H9 (cell line): ENCODE results near the gene PYGB. TPM values are rescaled to one million over a fixed set of nuclear protein-coding genes. Genes with fewer than 3 reads are reported as not detected.

Experiments used
- DNase-seq: peaks from one replicate; pipeline ENCODE4 v3.0.0-alpha.2; 2017
- H2AFZ ChIP-seq: one replicate; pipeline ENCODE4 v1.6.1; 2013; ENCODE audit warnings: mild to moderate bottlenecking, low read length, control low read depth, moderate library complexity
- H2AK5ac ChIP-seq: 2 replicates; pipeline ENCODE4 v1.6.1; 2013; ENCODE audit warnings: low read length, control low read depth, mixed read lengths; ENCODE audit not compliant: insufficient read length
- H2BK120ac ChIP-seq: one replicate; pipeline ENCODE4 v1.6.1; 2013; ENCODE audit warnings: low read depth, mild to moderate bottlenecking, low read length, control low read depth, inconsistent platforms; ENCODE audit not compliant: poor library complexity, severe bottlenecking
- H2BK12ac ChIP-seq: 2 replicates; pipeline ENCODE4 v1.6.1; 2013; ENCODE audit warnings: low read length, control low read depth, mixed read lengths, low read depth; ENCODE audit not compliant: insufficient read length
- H2BK15ac ChIP-seq: 2 replicates; pipeline ENCODE4 v1.6.1; 2013; ENCODE audit warnings: low read depth, low read length, control low read depth
- H2BK20ac ChIP-seq: one replicate; pipeline ENCODE4 v1.6.1; 2013; ENCODE audit warnings: low read depth, mild to moderate bottlenecking, low read length, control low read depth, inconsistent platforms; ENCODE audit not compliant: poor library complexity, severe bottlenecking
- H2BK5ac ChIP-seq: 2 replicates; pipeline ENCODE4 v1.6.1; 2013; ENCODE audit warnings: low read length, control low read depth, mixed read lengths; ENCODE audit not compliant: insufficient read length
- H3K14ac ChIP-seq: 2 replicates; pipeline ENCODE4 v1.6.1; 2013; ENCODE audit warnings: low read length, control low read depth; ENCODE audit not compliant: insufficient read depth
- H3K18ac ChIP-seq: 2 replicates; pipeline ENCODE4 v1.6.1; 2013; ENCODE audit warnings: low read depth, mild to moderate bottlenecking, mixed read lengths, low read length, control low read depth; ENCODE audit not compliant: insufficient read length
- H3K23ac ChIP-seq: 2 replicates; pipeline ENCODE4 v1.6.1; 2013; ENCODE audit warnings: low read length, control low read depth, mixed read lengths, low read depth; ENCODE audit not compliant: insufficient read length
- H3K23me2 ChIP-seq: 2 replicates; pipeline ENCODE4 v1.6.1; 2013; ENCODE audit warnings: low read depth, mild to moderate bottlenecking, mixed read lengths, low read length, control low read depth; ENCODE audit not compliant: insufficient read length, poor library complexity, severe bottlenecking
- H3K27ac ChIP-seq: 2 replicates; pipeline ENCODE4 v1.5.1; 2013; ENCODE audit warnings: low read length, control low read depth, mixed read lengths, low read depth; ENCODE audit not compliant: insufficient read length
- H3K27me3 ChIP-seq: 2 replicates; pipeline ENCODE4 v1.6.1; 2013; ENCODE audit warnings: low read length, control low read depth, inconsistent platforms; ENCODE audit not compliant: insufficient read depth
- H3K4ac ChIP-seq: 2 replicates; pipeline ENCODE4 v1.6.1; 2013; ENCODE audit warnings: low read depth, mild to moderate bottlenecking, control low read depth, inconsistent platforms, low read length, moderate library complexity
- H3K4me1 ChIP-seq: 2 replicates; pipeline ENCODE4 v1.6.1; 2013; ENCODE audit warnings: low read length, control low read depth, inconsistent platforms; ENCODE audit not compliant: insufficient read depth
- H3K4me2 ChIP-seq: 2 replicates; pipeline ENCODE4 v1.6.1; 2013; ENCODE audit warnings: low read length, control low read depth, mixed read lengths; ENCODE audit not compliant: insufficient read length, insufficient read depth
- H3K56ac ChIP-seq: 2 replicates; pipeline ENCODE4 v1.6.1; 2013; ENCODE audit warnings: low read depth, mild to moderate bottlenecking, mixed read lengths, low read length, control low read depth; ENCODE audit not compliant: insufficient read length
- H3K79me1 ChIP-seq: 2 replicates; pipeline ENCODE4 v1.6.1; 2013; ENCODE audit warnings: low read depth, mild to moderate bottlenecking, moderate library complexity, low read length, control low read depth, inconsistent platforms; ENCODE audit not compliant: insufficient read depth, poor library complexity, severe bottlenecking
- H3K79me2 ChIP-seq: 2 replicates; pipeline ENCODE4 v1.6.1; 2013; ENCODE audit warnings: low read length, control low read depth, inconsistent platforms; ENCODE audit not compliant: insufficient read depth
- H3K9ac ChIP-seq: 2 replicates; pipeline ENCODE4 v1.6.1; 2013; ENCODE audit warnings: low read length, control low read depth, mixed read lengths; ENCODE audit not compliant: insufficient read length; ENCODE audit errors: extremely low read depth
- H3K9me3 ChIP-seq: one replicate; pipeline ENCODE4 v1.6.1; 2013; ENCODE audit warnings: low read depth, low read length, inconsistent platforms; ENCODE audit not compliant: control insufficient read depth
- H3T11ph ChIP-seq: one replicate; pipeline ENCODE4 v1.6.1; 2013; ENCODE audit warnings: mild to moderate bottlenecking, low read length, control low read depth, inconsistent platforms
- H4K20me1 ChIP-seq: one replicate; pipeline ENCODE4 v1.6.1; 2013; ENCODE audit not compliant: control insufficient read depth, insufficient read length, insufficient read depth
- H4K5ac ChIP-seq: 2 replicates; pipeline ENCODE4 v1.6.1; 2013; ENCODE audit warnings: low read depth, mild to moderate bottlenecking, mixed read lengths, low read length, control low read depth; ENCODE audit not compliant: insufficient read length
- H4K8ac ChIP-seq: replicated peaks from 2 replicates; pipeline ENCODE4 v1.6.1; 2013; ENCODE audit warnings: low read length, control low read depth, mixed read lengths, low read depth; ENCODE audit not compliant: insufficient read length
- H4K91ac ChIP-seq: 2 replicates; pipeline ENCODE4 v1.6.1; 2013; ENCODE audit warnings: low read depth, mild to moderate bottlenecking, moderate library complexity, mixed read lengths, low read length, control low read depth; ENCODE audit not compliant: insufficient read length
- H3K27ac Mint-ChIP-seq, 3 experiments: 2 replicates in 2 of 3; 3 replicates in 1 of 3; pipeline ENCODE4 v1.8.0; 2020 to 2021; ENCODE audit warnings: mixed read lengths in 3 of 3, mild to moderate bottlenecking in 1 of 3, moderate library complexity in 1 of 3
- H3K27me3 Mint-ChIP-seq: 2 replicates; pipeline ENCODE4 v1.8.0; 2021; ENCODE audit warnings: low read depth, mild to moderate bottlenecking, moderate library complexity, mixed read lengths
- H3K36me3 Mint-ChIP-seq, 3 experiments: 2 replicates in 2 of 3; 3 replicates in 1 of 3; pipeline ENCODE4 v1.8.0; 2020 to 2021; ENCODE audit warnings: low read depth in 3 of 3, mixed read lengths in 3 of 3; ENCODE audit not compliant: insufficient read depth in 1 of 3
- H3K4me1 Mint-ChIP-seq, 2 experiments: 2 replicates each; pipeline ENCODE4 v1.8.0; 2020; ENCODE audit warnings: mixed read lengths in 2 of 2
- H3K4me3 Mint-ChIP-seq, 2 experiments: 2 replicates in 1 of 2; 3 replicates in 1 of 2; pipeline ENCODE4 v1.8.0; 2020 to 2021; ENCODE audit warnings: mild to moderate bottlenecking in 2 of 2, mixed read lengths in 2 of 2, moderate library complexity in 1 of 2
- H3K9me3 Mint-ChIP-seq, 2 experiments: 2 replicates in 1 of 2; 3 replicates in 1 of 2; pipeline ENCODE4 v1.8.0; 2020; ENCODE audit warnings: mild to moderate bottlenecking in 2 of 2, mixed read lengths in 2 of 2, moderate library complexity in 1 of 2
- CTCF ChIP-seq: fragments of 200-600 bp; sonication (generic); conservative IDR thresholded peaks from 3 replicates; pipeline ENCODE4 v1.8.0; 2021; ENCODE audit warnings: antibody characterized with exemption, mild to moderate bottlenecking
- WGBS: extraction: QIAGEN DNeasy Blood & Tissue Kit; methylation state at CpG from one replicate; pipeline ENCODE4 v1.1.7; 2013; ENCODE audit warnings: missing lambda C conversion rate, low lambda C conversion rate, mixed read lengths; ENCODE audit not compliant: insufficient read length; ENCODE audit errors: extremely low coverage; 5-methylcytosine and 5-hydroxymethylcytosine counted together
- total RNA-seq: library from RNA; stranded (reverse); gene quantifications from 2 replicates; pipeline ENCODE4 v1.2.1, GENCODE V29; 2021

The PYGB gene
- total RNA-seq, 1 experiment from 2014 or later, result 46.9 TPM

- Histone ChIP-seq H3K4ac (no peak overlapping the region), H4K20me1 (no peaks in the 10 kb centered on the region), H2BK12ac (peak overlapping the region; percentile 51), H4K8ac (no peak overlapping the region), H2AK5ac (no peak overlapping the region), H3K4me2 (no peak overlapping the region), H3K56ac (no peak overlapping the region), H4K91ac (no peak overlapping the region), H2BK5ac (no peak overlapping the region), H3K23ac (no peak overlapping the region), H2AFZ (no peak overlapping the region), H3K79me1 (no peaks in the 10 kb centered on the region), H4K5ac (no peak overlapping the region), H3K9me3 (no peaks in the 10 kb centered on the region), H3K14ac (peak overlapping the region; percentile 66; the same call in 1 of the 2 replicates), H3K27me3 (no peaks in the 10 kb centered on the region; the same call in 1 of the 2 replicates), H3K79me2 (no peaks in the 10 kb centered on the region), H3K4me1 (no peaks in the 10 kb centered on the region; the same call in 1 of the 2 replicates), H3K18ac (peak overlapping the region; percentile 1), H2BK15ac (no peak overlapping the region), H3K23me2 (no peaks in the 10 kb centered on the region), H3T11ph (no peak overlapping the region), H2BK120ac (no peak overlapping the region), H3K27ac (no peak overlapping the region), H2BK20ac (no peak overlapping the region), H3K9ac (no peak overlapping the region)
- H3K27me3 Mint-ChIP-seq, result no peaks in the 10 kb centered on the region
- no peaks in the 10 kb centered on the region for H3K9me3 Mint-ChIP-seq
- peak overlapping the region in 2 of 3 experiments; percentile 62 to 86; a peak in 4 of 7 replicates for H3K27ac Mint-ChIP-seq
- DNase-seq, result no peak
- WGBS, result no CpG with 5 or more reads among the region's 9 CpGs
- H3K4me3 Mint-ChIP-seq, result no peak overlapping the region
- peaks cover 15 to 23% of the 10 kb centered on the region in 2 experiments for H3K4me1 Mint-ChIP-seq
- no peak for TF ChIP-seq CTCF
- H3K36me3 Mint-ChIP-seq, result peaks cover 0 to 6% (median 5%) of the 10 kb centered on the region in 3 experiments; a peak in 2 of 7 replicates
These were observed 41.9 kb upstream of the PYGB start for GRCh38 chr20:25206063-25206403.
